GM18499 (cell line): ENCODE results near the gene DTNB.

Experiments
- ATAC-seq: cut with Tn5 transposase; IDR thresholded peaks from one replicate; pipeline ENCODE4 v1.9.1; 2021; ENCODE audit warnings: moderate number of reproducible peaks; ENCODE audit not compliant: insufficient read depth, unreplicated experiment

The DTNB gene

DNA sequence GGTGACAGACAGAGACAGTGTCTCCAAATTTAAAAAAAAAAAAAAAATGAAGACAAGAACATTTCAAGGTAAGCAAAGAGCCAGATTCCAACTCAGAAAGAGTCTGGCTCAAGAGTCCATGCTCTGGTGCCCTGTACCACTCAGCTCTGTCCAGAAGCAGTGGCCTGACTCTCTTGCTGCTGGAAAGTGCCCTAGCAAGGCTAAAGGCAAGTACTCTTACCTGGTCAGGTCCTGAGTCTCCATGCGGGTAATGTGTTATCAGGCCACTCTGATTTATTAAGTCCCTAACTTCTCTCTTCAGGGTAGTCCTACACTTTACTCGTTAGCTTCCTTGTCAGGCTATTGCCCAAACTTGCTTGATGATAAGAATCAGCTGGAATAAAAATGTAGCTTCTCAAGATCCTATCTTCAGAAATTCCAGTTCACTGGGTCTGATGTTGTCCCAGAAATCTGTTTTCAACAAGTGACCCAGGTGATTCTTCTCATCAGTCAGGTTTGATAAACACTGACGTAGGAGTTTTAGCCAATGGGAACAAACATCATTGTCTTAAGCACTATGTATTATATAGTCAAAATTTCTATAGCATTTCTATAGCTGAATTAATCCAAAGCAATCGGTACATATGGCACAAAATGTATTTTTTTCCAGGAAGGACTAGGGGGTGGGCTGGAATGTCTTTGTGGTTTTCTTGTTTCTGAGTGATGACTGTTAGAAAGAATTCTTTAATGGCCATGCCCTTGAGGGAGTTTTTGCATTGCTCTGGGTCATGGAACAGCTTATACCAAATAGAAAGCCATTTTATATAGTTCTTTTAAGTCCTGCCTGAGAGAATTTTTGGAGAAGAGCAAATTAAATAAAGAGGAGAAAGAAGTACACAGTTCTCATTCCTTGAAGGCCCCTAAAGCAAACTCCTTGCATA, 191.7 kb downstream of the DTNB start:
- ATAC-seq, result no peak

GRCh38 chr2:25480561-25480960, 192.8 kb downstream of the DTNB start:
- ATAC-seq, result no peak

- ATAC-seq, result no peak
Measured at GRCh38 chr2:25479761-25480160, 193.6 kb downstream of the DTNB start.

GRCh38 chr2:25478736-25479135, 194.6 kb downstream of the DTNB start:
- no peak for ATAC-seq

DNA sequence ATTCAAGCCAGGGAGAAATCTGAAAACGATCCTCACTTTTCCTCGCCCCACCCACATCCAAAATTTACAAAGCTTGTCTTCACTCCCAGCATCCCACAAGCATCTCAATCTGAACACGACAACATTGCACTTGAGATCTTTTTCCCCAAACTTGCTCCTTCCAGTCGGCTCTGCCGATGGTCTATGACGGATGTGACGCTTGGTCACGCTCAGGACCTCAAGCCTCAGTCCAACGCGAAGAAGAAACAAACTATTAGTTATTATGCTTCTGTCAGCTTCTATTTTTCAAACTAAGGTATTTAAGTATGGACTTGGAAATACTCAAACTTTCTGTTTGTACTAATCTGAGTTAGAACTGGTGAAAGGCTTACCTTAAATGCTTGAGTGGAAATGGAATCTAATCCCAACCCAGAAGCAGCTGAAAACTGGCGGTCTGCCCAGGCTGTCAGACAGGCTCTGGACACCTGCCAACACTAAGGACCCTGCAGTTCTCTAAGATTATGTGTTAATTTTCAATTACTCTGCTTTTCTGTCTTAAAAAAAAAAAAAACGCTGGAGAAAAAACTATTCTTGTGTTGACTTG, 199.5 kb downstream of the DTNB start:
- no peak for ATAC-seq

DNA sequence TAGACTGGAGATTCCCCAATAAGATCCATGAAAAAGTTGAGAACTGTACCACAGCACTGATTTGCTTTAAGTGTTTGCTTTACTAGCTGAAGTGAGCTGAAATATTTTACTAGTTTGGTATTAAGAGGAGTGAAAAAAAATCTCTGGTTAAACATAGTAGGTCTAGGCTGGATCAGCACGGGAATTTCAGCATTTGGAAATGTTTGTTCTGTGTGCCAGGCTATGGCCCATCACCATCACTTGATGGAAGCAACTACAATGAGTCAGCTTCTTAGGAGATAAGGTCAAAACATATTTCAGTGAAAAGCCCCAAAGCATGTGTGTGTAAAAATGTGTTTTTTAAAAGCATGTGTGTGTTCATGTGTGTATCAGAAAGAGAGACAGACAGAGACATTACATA, 200.2 kb downstream of the DTNB start:
- ATAC-seq, result no peak

DNA sequence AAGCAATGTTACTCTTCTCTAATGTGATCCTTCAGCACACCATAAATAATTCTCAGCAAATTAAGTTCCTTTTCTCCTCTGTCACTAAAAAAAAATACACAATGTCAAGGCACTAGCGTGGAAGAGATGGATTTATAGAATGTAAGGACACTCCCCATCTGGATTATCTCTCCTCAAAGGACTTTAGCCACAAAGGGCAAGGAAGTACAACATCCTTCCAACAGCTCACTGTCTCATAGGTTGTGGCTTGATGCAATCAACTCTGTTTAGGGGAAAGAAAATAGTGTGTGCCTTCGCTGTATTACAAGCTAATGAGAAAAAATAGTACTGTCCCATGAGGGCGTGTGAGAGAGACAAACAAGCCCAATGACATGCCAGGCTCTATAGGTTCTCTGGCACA, 202.6 kb downstream of the DTNB start:
- ATAC-seq, result no peak

- ATAC-seq, result no peak
Measured at GRCh38 chr2:25467743-25468142, 205.6 kb downstream of the DTNB start.

DNA sequence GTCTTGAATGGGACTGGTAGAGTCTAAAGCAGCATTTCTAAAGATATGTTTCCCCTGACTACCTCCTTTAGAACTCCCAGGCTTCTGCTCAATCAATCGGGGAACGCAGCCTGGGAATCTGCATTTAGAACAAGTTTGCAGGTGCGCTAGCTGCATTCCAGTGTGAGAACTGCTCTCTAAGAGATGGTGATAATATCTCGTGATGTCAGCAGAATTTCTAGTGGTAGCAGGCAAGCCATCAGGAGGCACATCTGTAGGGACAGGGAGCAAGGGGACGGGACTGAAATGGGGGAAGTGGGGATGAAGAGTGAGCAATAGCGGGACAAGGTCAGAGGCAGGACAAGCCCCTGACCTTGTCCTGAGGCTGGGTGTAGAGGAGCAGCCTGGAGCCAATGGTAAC, 211.4 kb downstream of the DTNB start:
- ATAC-seq, result no peak

DNA sequence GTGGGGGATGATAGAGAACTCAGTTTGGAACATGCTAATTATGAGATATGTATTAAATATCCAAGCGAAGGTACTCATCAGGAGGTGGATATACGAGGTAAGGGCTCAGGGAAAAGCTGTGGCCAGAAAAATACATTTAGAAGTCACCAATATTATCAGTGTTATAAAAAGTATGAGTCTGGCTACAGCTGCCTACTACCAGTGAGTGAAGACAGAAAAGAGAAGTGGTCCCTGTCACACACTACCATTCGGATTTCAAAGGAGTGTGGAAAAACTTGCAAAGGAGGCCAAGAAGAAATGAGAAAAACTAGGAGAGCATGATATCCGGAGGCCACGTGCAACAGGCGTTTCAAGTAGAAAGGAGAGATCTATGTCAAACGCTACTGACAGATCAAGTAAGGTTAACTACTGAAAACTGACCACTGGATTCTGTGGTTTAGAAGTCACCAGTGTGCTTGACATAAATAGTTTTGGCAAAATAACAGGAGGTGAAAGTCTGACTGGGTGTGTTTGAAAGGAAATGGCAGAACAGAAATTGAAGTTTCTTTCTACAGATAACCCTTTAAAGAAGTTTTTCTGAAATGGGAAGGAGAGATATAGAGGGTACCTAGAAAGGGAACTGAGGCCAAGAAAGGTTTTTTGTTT, 213.0 kb downstream of the DTNB start:
- no peak for ATAC-seq

GRCh38 chr2:25454824-25455611, 218.4 kb downstream of the DTNB start:
- ATAC-seq, result no peak

- ATAC-seq, result peak; percentile 69
Measured at GRCh38 chr2:25453199-25453905, 220.0 kb downstream of the DTNB start.

- ATAC-seq, result no peak
Measured at GRCh38 chr2:25448808-25449207, 224.6 kb downstream of the DTNB start.

GRCh38 chr2:25447018-25447417, 226.4 kb downstream of the DTNB start:
- ATAC-seq, result no peak

GRCh38 chr2:25446122-25446521, 227.3 kb downstream of the DTNB start:
- ATAC-seq, result no peak

- ATAC-seq, result no peak
Measured at GRCh38 chr2:25445464-25445863, 227.9 kb downstream of the DTNB start.

DNA sequence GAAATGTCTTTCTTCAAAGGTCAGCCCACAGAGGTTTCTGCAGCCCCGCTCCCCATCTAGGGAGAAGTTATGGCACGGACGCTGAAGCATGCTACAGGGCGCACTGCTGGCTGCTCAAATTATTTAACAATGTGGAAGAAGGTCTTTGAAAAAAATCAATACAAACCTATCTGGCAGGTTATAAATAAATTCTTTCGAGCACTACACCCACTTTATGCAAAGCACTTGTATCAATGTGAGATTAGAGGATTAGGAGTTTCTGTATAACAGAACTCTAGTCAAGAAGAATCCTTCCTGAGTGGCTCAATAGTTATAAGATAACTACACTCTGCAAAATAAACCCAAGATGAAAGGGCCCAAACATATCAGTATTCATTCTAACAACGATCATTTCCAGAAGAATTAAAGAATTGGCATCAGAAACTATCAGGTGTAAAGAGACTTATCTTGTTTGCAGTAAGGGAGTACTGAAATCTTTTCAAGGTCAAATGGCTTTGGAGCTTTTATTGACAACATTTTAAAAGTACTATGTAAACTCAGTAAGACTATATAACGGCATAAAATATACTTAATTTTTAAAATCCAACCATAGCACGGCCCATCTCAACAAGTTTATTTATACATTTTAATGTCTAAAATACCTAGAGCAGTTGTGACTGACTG, 228.6 kb downstream of the DTNB start:
- no peak for ATAC-seq

GRCh38 chr2:25443766-25444165, 229.6 kb downstream of the DTNB start:
- no peak for ATAC-seq

DNA sequence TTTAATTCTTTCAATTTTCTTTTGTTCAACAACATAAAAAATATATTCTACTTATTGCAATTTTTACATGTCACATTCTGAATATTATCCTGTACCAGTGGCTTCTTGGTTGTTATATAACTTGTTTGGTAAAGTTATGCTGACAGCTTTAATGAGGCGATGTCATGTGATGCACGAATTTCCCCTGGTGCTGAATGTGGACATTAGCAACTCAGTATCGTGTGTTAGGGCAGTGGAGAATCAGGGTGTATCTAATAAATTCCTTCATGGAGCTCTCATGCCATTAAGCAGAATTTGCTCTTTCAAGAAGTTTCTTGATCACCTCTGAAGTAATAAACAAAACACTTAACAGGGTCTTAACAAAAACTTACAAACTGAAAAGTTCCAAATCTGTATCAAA, 232.0 kb downstream of the DTNB start:
- no peak for ATAC-seq

DNA sequence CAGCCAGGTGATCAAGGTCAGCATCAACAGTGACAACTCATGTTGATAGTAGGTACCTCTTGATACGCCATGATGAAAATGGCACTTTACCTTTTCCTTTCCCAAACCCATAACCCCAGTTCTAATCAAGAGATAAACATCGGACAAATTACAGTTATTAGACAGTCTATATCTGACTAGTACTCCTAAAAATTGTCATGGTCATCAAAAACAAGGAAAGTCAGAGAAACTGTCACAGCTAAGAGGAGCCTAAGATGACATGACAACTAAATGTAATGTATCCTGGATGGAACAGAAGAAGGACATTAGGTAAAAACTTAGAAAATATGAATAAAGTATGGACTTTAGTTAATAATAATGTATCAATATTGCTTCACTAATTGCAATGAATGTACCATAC, 234.6 kb downstream of the DTNB start:
- ATAC-seq, result no peak
